HEK293T (cell line): Measurements from ENCODE around the gene KYNU.
"Not testable (repeated sequence)": the region's sequence is repeated elsewhere in the genome, so short reads cannot be mapped to it uniquely, and the experiment has no call there.

Source experiments
- SP1 ChIP-seq: fragments of 450-650 bp; IDR thresholded peaks from 2 replicates; pipeline ENCODE4 v1.6.1; 2017
- TF ChIP-seq, protein P1 (sequence below): fragments of 450-650 bp; IDR thresholded peaks from 2 replicates; pipeline ENCODE4 v1.6.1; 2016

DNA sequence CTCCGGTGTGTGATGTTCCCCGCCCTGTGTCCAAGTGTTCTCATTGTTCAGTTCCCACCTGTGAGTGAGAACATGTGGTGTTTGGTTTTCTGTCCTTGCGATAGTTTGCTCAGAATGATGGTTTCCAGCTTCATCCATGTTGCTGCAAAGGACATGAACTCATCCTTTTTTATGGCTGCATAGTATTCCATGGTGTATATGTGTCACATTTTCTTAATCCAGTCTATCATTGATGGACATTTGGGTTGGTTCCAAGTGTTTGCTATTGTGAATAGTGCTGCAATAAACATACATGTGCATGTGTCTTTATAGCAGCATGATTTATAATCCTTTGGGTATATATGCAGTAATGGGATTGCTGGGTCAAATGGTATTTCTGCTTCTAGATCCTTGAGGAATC, 5.0 kb downstream of the KYNU start:
- TF ChIP-seq SP1: not testable (repeated sequence)
- TF ChIP-seq, protein P1, sequence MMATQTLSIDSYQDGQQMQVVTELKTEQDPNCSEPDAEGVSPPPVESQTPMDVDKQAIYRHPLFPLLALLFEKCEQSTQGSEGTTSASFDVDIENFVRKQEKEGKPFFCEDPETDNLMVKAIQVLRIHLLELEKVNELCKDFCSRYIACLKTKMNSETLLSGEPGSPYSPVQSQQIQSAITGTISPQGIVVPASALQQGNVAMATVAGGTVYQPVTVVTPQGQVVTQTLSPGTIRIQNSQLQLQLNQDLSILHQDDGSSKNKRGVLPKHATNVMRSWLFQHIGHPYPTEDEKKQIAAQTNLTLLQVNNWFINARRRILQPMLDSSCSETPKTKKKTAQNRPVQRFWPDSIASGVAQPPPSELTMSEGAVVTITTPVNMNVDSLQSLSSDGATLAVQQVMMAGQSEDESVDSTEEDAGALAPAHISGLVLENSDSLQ: not testable (repeated sequence)
